Adrenal gland (tissue), 5 donors: ENCODE measurements around the gene SP6.

Experiments
- POLR2A ChIP-seq, 2 donors: fragments of 450-650 bp; IDR thresholded peaks; one replicate each; pipeline ENCODE4 v1.6.1; 2017; ENCODE audit warnings: antibody characterized with exemption in 2 of 2, mild to moderate bottlenecking in 2 of 2, moderate library complexity in 1 of 2
- TF ChIP-seq, protein P1 (sequence below), 6 experiments: fragments of 450-650 bp in 4 of 6; fragments of 200-600 bp in 2 of 6; sonication (generic) in 1 of 6; IDR thresholded peaks; 1 replicate in 5 of 6; 2 replicates in 1 of 6; pipeline versions ENCODE4 v1.5.1 to v1.8.0; 2016 to 2021; ENCODE audit warnings: antibody characterized with exemption in 6 of 6, mild to moderate bottlenecking in 2 of 6, moderate library complexity in 1 of 6
- donor health status: DM: no; HTN: no; CAD: no.

DNA sequence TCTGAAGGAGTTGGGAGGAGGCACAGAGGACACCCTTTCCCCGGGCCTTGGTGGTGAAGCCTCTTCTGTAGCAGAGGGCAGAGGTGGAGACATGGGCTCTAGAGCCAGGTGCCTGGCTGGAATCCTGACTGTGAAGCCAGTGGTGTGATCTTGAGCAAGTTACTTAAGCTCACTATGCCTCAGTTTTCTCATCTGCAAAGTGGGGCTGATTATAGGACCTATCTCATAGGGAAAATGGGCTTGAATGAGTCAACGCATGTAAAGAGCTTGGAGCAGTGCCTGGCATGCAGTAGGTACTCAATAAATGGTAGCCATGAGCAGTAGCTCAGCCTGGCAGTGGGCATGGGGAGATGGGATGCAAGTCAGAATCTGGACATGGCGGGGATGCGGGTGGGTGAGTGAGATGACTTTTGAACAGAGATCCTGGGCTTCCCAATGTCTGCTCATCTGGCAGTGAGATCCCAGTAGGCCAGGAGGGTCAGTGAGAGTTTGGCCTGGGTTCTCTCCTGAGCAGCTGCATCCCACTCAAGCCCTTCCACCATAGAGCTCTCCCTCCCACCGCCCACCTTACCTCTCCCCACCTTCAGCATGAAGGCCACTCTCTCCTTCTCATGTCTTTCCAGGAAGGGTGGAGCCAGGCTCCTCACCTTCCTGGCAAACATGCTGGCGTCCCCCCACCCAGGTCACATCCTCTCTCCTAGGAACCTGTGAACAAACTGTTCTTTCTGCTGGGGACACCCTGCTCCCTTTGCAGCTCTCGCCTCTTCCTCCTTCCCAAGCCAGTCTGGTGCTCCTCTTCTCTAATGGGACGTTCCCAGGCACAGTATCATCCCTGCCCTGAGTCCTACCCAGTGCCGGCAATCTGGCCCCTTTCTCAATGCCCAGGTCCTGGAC is 32.0 kb upstream of the SP6 start:
- TF ChIP-seq, protein P1, sequence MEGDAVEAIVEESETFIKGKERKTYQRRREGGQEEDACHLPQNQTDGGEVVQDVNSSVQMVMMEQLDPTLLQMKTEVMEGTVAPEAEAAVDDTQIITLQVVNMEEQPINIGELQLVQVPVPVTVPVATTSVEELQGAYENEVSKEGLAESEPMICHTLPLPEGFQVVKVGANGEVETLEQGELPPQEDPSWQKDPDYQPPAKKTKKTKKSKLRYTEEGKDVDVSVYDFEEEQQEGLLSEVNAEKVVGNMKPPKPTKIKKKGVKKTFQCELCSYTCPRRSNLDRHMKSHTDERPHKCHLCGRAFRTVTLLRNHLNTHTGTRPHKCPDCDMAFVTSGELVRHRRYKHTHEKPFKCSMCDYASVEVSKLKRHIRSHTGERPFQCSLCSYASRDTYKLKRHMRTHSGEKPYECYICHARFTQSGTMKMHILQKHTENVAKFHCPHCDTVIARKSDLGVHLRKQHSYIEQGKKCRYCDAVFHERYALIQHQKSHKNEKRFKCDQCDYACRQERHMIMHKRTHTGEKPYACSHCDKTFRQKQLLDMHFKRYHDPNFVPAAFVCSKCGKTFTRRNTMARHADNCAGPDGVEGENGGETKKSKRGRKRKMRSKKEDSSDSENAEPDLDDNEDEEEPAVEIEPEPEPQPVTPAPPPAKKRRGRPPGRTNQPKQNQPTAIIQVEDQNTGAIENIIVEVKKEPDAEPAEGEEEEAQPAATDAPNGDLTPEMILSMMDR (IDR thresholded peaks at IDR 0.05), result no peak
- no peak for TF ChIP-seq POLR2A (IDR thresholded peaks at IDR 0.05)
